OCI-LY7 (cell line): Measurements from ENCODE around the gene CDK14. TPM values are rescaled to one million over a fixed set of nuclear protein-coding genes. Genes with fewer than 3 reads are reported as not detected.

Experiments used
- BruUV-seq: library from RNA; stranded (reverse); fragments of 400-500 nt; replicated peaks from 2 replicates; lab custom pipeline; 2021; lab: Mats Ljungman, UMichigan
- CTCF ChIA-PET: fragments of 300-600 bp; sonication (Branson Sonifier 250); formaldehyde crosslinking; loops from one replicate; lab custom pipeline; 2022; ENCODE audit warnings: antibody characterized with exemption; ENCODE audit not compliant: unreplicated experiment; lab: Charles Lee
- POLR2A ChIA-PET: fragments of 300-600 bp; sonication (Branson Sonifier 250); formaldehyde crosslinking; loops from one replicate; lab custom pipeline; 2022; ENCODE audit warnings: antibody characterized with exemption; lab: Charles Lee
- DNase-seq: peaks from one replicate; pipeline ENCODE4 v3.0.0-alpha.2; 2015; ENCODE audit warnings: low spot score
- H2AFZ ChIP-seq: fragments of 200-600 bp; sonication (generic), shearing (Covaris generic); 2 replicates; pipeline ENCODE4 v1.6.1; 2014; ENCODE audit warnings: mild to moderate bottlenecking, antibody characterized with exemption, low read length, moderate library complexity
- H3K27ac ChIP-seq: fragments of 200-600 bp; sonication (generic); 2 replicates; pipeline ENCODE4 v1.5.1; 2014; ENCODE audit warnings: mixed run types, low read depth, mild to moderate bottlenecking, moderate library complexity, low read length, inconsistent platforms; ENCODE audit not compliant: poor library complexity, severe bottlenecking
- H3K36me3 ChIP-seq: fragments of 200-600 bp; sonication (generic); 2 replicates; pipeline ENCODE4 v1.6.1; 2014; ENCODE audit warnings: mild to moderate bottlenecking, antibody characterized with exemption, low read length, moderate library complexity, mixed read lengths; ENCODE audit not compliant: insufficient read depth
- H3K4me1 ChIP-seq: fragments of 200-600 bp; sonication (generic); 2 replicates; pipeline ENCODE4 v1.5.1; 2014; ENCODE audit warnings: mild to moderate bottlenecking, low read length; ENCODE audit not compliant: insufficient read depth, poor library complexity, severe bottlenecking
- H3K4me2 ChIP-seq: fragments of 200-600 bp; sonication (generic); 2 replicates; pipeline ENCODE4 v1.6.1; 2014; ENCODE audit warnings: mild to moderate bottlenecking, low read length
- H3K4me3 ChIP-seq: fragments of 200-600 bp; sonication (generic); 2 replicates; pipeline ENCODE4 v1.5.1; 2014; ENCODE audit warnings: mild to moderate bottlenecking, low read depth, low read length; ENCODE audit not compliant: poor library complexity, severe bottlenecking
- H3K79me2 ChIP-seq: fragments of 200-600 bp; sonication (generic); 2 replicates; pipeline ENCODE4 v1.6.1; 2016; ENCODE audit warnings: low read depth, mild to moderate bottlenecking, low read length, moderate library complexity, mixed read lengths; ENCODE audit not compliant: insufficient read depth
- H3K9me2 ChIP-seq: fragments of 200-600 bp; sonication (generic); 2 replicates; pipeline ENCODE4 v1.6.1; 2016; ENCODE audit warnings: mild to moderate bottlenecking, low read length, mixed read lengths; ENCODE audit not compliant: insufficient read depth
- H3K9me3 ChIP-seq: fragments of 200-600 bp; sonication (generic); 2 replicates; pipeline ENCODE4 v1.6.1; 2014; ENCODE audit warnings: mild to moderate bottlenecking, mixed run types, low read length, mixed read lengths
- H4K20me1 ChIP-seq: fragments of 200-600 bp; sonication (generic); 2 replicates; pipeline ENCODE4 v1.6.1; 2014; ENCODE audit warnings: mild to moderate bottlenecking, antibody characterized with exemption, low read length, moderate library complexity, mixed read lengths; ENCODE audit not compliant: insufficient read depth
- CTCF ChIP-seq: fragments of 200-600 bp; sonication (generic); conservative IDR thresholded peaks from 2 replicates; pipeline ENCODE4 v1.5.1; 2014; ENCODE audit warnings: mild to moderate bottlenecking, antibody characterized with exemption, low read length, moderate library complexity, mixed read lengths
- EZH2phosphoT487 ChIP-seq: fragments of 200-600 bp; sonication (generic); IDR thresholded peaks from 2 replicates; pipeline ENCODE4 v1.6.1; 2018; ENCODE audit warnings: low read depth, borderline replicate concordance, mild to moderate bottlenecking, mixed run types, antibody characterized with exemption, low read length, moderate library complexity, mixed read lengths
- intact Hi-C: fragments of 100-400 bp; cut with micrococcal nuclease; formaldehyde crosslinking; loops from one replicate; pipeline ENCODE4 v1.10.0; 2022; ENCODE audit not compliant: unreplicated experiment
- total RNA-seq, 2 experiments: library from RNA; depleted of rRNA in 1 of 2; stranded (reverse); fragments of >200 nt in 1 of 2; shearing (Covaris generic) in 1 of 2; gene quantifications; 2 replicates each; pipeline ENCODE4 v1.2.3, GENCODE V29; 2014 to 2022

CDK14 gene
- total RNA-seq, 2 experiments from 2014 or later = 90.7 to 111 TPM

GRCh38 chr7:91235211-91235832 is 639.2 kb downstream of the CDK14 start:
- POLR2A ChIA-PET = interaction anchor here (0.6 to 1.2 kb wide), 2 partner anchors 15 to 144 kb away, joined by 3 to 4 read pairs; no protein-coding TSS in a partner anchor

GRCh38 chr7:91239171-91239604 is 643.1 kb downstream of the CDK14 start:
- no peak for DNase-seq
- Histone ChIP-seq H3K9me3 (no peaks in the 10 kb centered on the region), H4K20me1 (no peaks in the 10 kb centered on the region), H3K9me2 (no peaks in the 10 kb centered on the region), H3K27ac (no peak overlapping the region), H3K4me2 (no peak overlapping the region), H2AFZ (no peak overlapping the region), H3K36me3 (no peaks in the 10 kb centered on the region), H3K79me2 (no peaks in the 10 kb centered on the region), H3K4me1 (no peaks in the 10 kb centered on the region), H3K4me3 (no peak overlapping the region)
- CTCF ChIA-PET = no interaction called here
- intact Hi-C loops = no loop called here
- TF ChIP-seq CTCF = no peak
- TF ChIP-seq EZH2phosphoT487 = no peak
- POLR2A ChIA-PET = interaction anchor here (1.9 kb wide), 1 partner anchor 11 kb away, joined by 7 read pairs; no protein-coding TSS in a partner anchor
- no TSS peak for BruUV-seq

More at GRCh38 chr7:91235211-91235832, 639.2 kb downstream of the CDK14 start:
- H2AFZ ChIP-seq = no peak overlapping the region
- H3K9me3 ChIP-seq = no peaks in the 10 kb centered on the region
- intact Hi-C loops = no loop called here
- H3K4me2 ChIP-seq = no peak overlapping the region
- no peaks in the 10 kb centered on the region for H3K36me3 ChIP-seq
- no peaks in the 10 kb centered on the region for H4K20me1 ChIP-seq
- no peaks in the 10 kb centered on the region for H3K79me2 ChIP-seq
- DNase-seq = no peak
- no TSS peak for BruUV-seq
- H3K4me1 ChIP-seq = no peaks in the 10 kb centered on the region
- TF ChIP-seq EZH2phosphoT487 (no peak), CTCF (no peak)
- H3K4me3 ChIP-seq = no peak overlapping the region
- no peak overlapping the region for H3K27ac ChIP-seq
- CTCF ChIA-PET = no interaction called here
- H3K9me2 ChIP-seq = no peaks in the 10 kb centered on the region

GRCh38 chr7:91239772-91240171 is 643.7 kb downstream of the CDK14 start:
- no peak overlapping the region for H3K27ac ChIP-seq
- ChIA-PET POLR2A (interaction anchor here (0.8 to 1.9 kb wide), 3 partner anchors 9 to 38 kb away, joined by 3 to 7 read pairs (median 4); no protein-coding TSS in a partner anchor), CTCF (no interaction called here)
- no peaks in the 10 kb centered on the region for H4K20me1 ChIP-seq
- H3K9me2 ChIP-seq = no peaks in the 10 kb centered on the region
- no peak for TF ChIP-seq CTCF
- TF ChIP-seq EZH2phosphoT487 = no peak
- no peaks in the 10 kb centered on the region for H3K9me3 ChIP-seq
- H3K4me3 ChIP-seq = no peak overlapping the region
- H3K4me1 ChIP-seq = no peaks in the 10 kb centered on the region
- H3K36me3 ChIP-seq = no peaks in the 10 kb centered on the region
- no TSS peak for BruUV-seq
- no peak overlapping the region for H3K4me2 ChIP-seq
- H2AFZ ChIP-seq = no peak overlapping the region
- intact Hi-C loops = no loop called here
- DNase-seq = no peak
- H3K79me2 ChIP-seq = no peaks in the 10 kb centered on the region
